ENCODE data around the gene CTNND2.
"Not testable (repeated sequence)": the region's sequence is repeated elsewhere in the genome, so short reads cannot be mapped to it uniquely, and the experiment has no call there.

Gene CTNND2

DNA sequence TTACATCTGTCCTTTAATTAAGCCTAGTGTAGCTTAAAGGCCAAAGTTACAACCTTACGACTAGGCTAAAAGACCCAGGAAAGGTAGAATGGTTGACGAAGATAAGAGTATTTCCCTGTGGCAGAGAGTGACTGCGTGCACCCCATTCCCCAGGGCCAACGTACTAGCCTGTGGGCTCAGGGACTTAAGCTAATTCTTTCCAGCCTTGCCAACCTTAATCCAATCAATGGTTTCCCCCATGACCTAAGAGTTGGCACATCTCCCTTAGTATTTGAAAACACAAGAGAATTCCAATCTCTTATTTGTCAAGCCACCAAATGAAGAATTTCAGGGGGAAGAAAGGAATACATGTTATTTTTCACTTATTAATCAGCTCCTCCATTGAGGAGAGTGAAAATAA, 16.0 kb downstream of the CTNND2 start:
- intact Hi-C loops (cut with DNase I), result no loop called here
- no peak for DNase-seq

- intact Hi-C loops (cut with DNase I), result no loop called here
- DNase-seq, result peak in 9 of 10 donors; percentile 46 to 95 (median 78)
Observed at GRCh38 chr5:11878814-11879213, 25.4 kb downstream of the CTNND2 start.

DNA sequence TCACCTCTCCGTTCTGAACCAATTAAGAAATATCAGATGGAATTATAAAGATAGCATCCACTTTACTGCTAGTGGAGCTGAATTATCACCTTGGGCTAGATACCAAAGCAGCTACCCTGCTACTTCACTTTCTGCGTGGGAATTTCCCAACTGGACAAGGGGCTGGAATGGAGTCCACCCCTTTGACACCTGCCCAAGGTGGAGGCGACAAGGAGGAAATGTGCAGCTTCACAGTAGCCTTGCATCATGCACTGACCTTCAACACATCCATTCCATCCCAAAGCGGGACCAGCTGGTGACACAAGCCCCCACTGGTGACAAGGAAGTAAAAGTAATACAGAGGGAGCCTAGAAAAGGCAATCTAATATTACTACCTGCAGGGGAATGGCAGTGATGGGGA, 30.7 kb downstream of the CTNND2 start:
- DNase-seq, result no peak
- intact Hi-C loops (cut with DNase I), result no loop called here

DNA sequence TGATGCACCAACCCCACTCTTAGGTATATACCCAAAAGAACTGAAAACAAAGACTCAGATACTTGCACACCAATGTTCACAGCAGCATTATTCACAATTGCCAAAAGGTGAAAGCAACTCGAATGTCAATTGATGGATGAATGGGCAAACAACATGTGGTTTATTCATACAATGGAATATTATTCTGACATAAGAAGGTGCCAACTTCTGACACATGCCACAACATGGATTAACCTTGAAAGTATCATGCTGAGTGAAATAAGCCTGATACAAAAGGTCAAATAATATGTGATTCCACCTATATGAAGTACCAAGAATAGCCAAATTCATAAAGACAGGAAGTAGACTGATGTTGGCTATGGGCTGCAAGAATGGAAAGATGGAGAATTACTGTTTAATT, 35.0 kb downstream of the CTNND2 start:
- no peak for DNase-seq
- intact Hi-C loops (cut with DNase I), result no loop called here

- DNase-seq, result no peak
- intact Hi-C loops (cut with DNase I), result no loop called here
Observed at GRCh38 chr5:11863911-11864310, 40.3 kb downstream of the CTNND2 start.

- no peak for DNase-seq
- intact Hi-C loops (cut with DNase I), result no loop called here
Observed at GRCh38 chr5:11857391-11857790, 46.9 kb downstream of the CTNND2 start.

- no peak for DNase-seq
- intact Hi-C loops (cut with DNase I), result no loop called here
Observed at GRCh38 chr5:11854936-11855335, 49.3 kb downstream of the CTNND2 start.

- intact Hi-C loops (cut with DNase I), result no loop called here
- DNase-seq, result no peak
Observed at GRCh38 chr5:11853796-11854195, 50.5 kb downstream of the CTNND2 start.

DNA sequence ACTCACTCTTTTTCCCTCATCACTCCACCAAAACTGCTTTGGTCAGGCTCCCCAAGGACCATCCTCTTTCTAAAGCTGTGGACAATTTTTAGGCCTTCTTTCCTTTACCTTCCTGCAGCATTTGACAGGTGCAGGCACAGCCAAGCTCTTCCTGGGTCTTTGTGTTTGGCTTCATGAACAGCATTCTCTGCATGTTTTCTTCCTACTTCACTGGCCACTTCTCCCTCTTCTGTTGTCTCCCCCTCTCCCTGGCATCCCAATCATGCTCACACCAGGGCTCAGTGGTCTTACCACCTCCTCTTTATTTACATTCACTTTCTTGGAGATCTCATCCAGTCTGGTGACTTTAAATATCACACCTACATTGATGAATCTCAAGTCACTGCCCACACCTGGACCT, 51.1 kb downstream of the CTNND2 start:
- intact Hi-C loops (cut with DNase I), result no loop called here
- DNase-seq, result no peak

DNA sequence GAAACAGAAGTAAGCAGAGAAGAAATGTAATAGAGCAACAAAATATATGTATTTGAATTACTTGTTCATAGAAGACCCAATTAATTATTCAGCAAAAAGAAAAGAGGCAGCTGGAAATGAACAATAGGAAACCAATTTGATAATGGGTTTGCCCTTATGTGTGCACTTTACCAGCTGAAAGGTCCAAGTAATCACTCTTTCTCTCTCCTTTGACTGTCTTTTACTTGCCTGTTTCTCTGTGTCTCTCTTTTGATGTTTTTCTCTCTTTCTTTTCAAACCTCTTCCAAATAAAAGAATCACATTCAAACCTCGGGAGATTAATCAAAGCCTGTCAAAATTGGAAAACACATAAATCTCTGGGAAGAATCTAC, 51.5 kb downstream of the CTNND2 start:
- DNase-seq, result no peak
- intact Hi-C loops (cut with DNase I), result no loop called here

GRCh38 chr5:11851965-11852716, 52.1 kb downstream of the CTNND2 start:
- intact Hi-C loops (cut with DNase I), result no loop called here
- no peak for DNase-seq

GRCh38 chr5:11851416-11851815, 52.8 kb downstream of the CTNND2 start:
- intact Hi-C loops (cut with DNase I), result no loop called here
- peak in 2 of 10 donors; percentile 17 to 81 for DNase-seq

GRCh38 chr5:11828566-11828965, 75.7 kb downstream of the CTNND2 start:
- intact Hi-C loops (cut with DNase I); DNase-seq: not testable (repeated sequence)

GRCh38 chr5:11822598-11822997, 81.6 kb downstream of the CTNND2 start:
- DNase-seq, result no peak
- intact Hi-C loops (cut with DNase I), result no loop called here

DNA sequence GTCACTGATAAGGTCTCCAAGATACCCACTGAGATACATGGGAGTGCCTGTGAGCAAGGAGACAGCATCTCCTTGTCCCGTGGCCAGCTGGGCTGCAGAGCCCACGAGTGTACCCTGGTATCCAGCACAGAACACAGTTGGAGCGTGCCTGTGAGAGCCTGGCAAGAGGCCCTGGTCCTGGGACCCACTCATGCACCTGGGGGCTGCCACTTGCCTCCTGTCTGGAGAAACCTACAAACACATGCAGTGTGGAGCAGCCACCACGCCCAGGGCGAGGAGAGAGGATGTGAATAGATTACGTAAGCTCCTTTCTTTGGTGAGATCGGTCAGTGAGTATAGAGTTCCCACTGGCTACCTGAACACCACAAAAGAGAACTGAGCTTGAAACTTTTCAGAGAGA, 88.3 kb downstream of the CTNND2 start:
- intact Hi-C loops (cut with DNase I), result no loop called here
- DNase-seq, result peak in 2 of 10 donors; percentile 76 to 77

- intact Hi-C loops (cut with DNase I), result no loop called here
- DNase-seq, result no peak
Observed at GRCh38 chr5:11815481-11815880, 88.8 kb downstream of the CTNND2 start.

DNA sequence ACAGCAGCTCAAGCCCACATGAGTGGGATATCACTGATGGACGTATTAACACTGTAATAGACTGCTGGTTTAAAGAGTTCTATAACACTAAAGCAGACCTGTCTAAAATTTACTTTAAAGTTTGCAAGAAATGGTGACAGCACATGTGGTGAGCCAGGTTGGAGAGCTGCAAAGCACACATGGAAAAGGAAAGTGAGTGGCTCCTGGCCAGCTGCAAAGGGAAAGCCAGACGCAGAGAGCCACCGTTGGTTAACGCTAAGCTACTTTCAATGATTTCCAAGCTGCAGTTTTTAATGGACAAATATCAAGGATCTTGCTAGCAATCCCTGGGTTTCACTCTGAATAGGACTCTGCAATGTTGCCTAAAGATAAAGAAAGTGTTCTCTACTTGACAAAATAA, 89.9 kb downstream of the CTNND2 start:
- intact Hi-C loops (cut with DNase I), result no loop called here
- peak in 3 of 10 donors; percentile 10 to 73 (median 13) for DNase-seq

DNA sequence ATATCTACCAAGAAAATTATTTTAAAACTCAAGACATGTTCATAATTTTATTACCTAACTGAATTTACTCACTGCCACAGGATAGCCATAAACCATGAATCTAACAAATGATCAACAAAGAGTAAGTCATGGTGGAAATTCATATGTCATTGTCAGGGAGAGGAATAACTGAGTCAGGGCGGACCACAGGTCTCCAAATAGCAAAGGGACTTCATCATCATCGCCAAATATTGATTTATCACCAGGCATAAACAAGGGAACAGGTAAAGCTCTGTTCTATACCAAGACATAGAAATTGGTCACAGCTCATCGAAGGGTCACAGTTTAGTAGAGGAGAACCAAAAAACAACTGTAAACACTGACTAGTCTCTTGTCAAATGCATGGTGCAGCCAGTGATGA, 94.8 kb downstream of the CTNND2 start:
- no peak for DNase-seq
- intact Hi-C loops (cut with DNase I), result no loop called here

GRCh38 chr5:11803436-11803835, 100.8 kb downstream of the CTNND2 start:
- no peak for DNase-seq
- intact Hi-C loops (cut with DNase I), result no loop called here

- intact Hi-C loops (cut with DNase I), result no loop called here
- DNase-seq, result no peak
Observed at GRCh38 chr5:11801061-11801460, 103.2 kb downstream of the CTNND2 start.

GRCh38 chr5:11797132-11797531, 107.1 kb downstream of the CTNND2 start:
- peak in 8 of 10 donors; percentile 21 to 84 (median 36) for DNase-seq
- intact Hi-C loops (cut with DNase I), result loop anchor here (5.0 kb wide), 1 partner anchor 105 kb away; the partner anchor contains the start of gene CTNND2

GRCh38 chr5:11793396-11793795, 110.8 kb downstream of the CTNND2 start:
- intact Hi-C loops (cut with DNase I), result no loop called here
- no peak for DNase-seq

DNA sequence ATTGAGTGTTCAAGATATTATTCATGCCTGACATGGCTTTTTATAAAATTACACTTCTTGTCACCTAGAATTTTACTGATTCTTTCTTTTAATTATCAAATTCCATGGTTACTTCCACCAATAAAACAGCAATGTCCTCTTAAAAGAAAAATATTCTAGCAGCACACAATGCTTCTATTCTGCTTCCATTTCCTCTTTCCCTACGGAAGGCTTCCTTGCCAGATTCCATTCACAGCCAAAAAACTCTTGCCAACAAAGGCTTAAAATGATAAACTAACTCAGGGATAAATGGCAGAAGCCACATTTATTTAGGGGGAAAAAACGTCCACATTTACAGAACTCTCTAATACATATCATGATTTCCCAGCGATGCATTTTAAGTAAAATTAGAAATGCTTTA, 111.6 kb downstream of the CTNND2 start:
- no peak for DNase-seq
- intact Hi-C loops (cut with DNase I), result no loop called here
